GM12864 (cell line): ENCODE results near the gene NLRP3.
A peak's percentile ranks its signal among the peaks of the same experiment; 100 is the strongest.
"Not testable (repeated sequence)": the region's sequence is repeated elsewhere in the genome, so short reads cannot be mapped to it uniquely, and the experiment has no call there.

Experiments used
- DNase-seq: peaks from one replicate; pipeline ENCODE4 v3.0.0-alpha.2; 2011; ENCODE audit warnings: low read depth
- H3K4me3 ChIP-seq: 2 replicates; pipeline ENCODE4 v1.5.1; 2011; ENCODE audit warnings: mild to moderate bottlenecking, low read depth, low read length, control low read depth
- TF ChIP-seq, protein P1 (sequence below): IDR thresholded peaks from 2 replicates; pipeline ENCODE4 v1.5.1; 2011; ENCODE audit warnings: low read depth, mild to moderate bottlenecking, moderate library complexity, low read length, control low read depth, inconsistent platforms; ENCODE audit errors: missing control alignments

The NLRP3 gene

DNA sequence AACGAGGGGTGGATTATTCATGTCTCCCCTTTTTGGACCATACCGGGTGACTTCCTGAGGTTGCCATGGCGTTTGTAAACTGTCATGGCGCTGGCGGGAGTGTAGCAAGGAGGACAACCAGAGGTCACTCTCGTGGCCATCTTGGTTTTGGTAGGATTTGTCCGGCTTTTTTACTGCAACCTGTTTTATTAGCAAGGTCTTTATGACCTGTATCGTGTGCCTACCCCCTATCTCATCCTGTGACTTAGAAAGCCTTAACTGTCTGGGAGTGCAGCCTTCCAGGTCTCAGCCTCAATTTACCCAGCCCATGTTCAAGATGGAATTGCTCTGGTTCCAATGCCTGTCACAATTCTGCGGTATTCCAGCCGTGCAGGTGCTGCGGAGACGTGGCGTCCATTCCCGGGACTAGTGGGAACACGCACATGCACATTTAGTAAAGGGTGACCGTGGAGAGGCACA is 44.1 kb upstream of the NLRP3 start:
- H3K4me3 ChIP-seq: no peak overlapping the region
- no peak for DNase-seq
- TF ChIP-seq, protein P1, sequence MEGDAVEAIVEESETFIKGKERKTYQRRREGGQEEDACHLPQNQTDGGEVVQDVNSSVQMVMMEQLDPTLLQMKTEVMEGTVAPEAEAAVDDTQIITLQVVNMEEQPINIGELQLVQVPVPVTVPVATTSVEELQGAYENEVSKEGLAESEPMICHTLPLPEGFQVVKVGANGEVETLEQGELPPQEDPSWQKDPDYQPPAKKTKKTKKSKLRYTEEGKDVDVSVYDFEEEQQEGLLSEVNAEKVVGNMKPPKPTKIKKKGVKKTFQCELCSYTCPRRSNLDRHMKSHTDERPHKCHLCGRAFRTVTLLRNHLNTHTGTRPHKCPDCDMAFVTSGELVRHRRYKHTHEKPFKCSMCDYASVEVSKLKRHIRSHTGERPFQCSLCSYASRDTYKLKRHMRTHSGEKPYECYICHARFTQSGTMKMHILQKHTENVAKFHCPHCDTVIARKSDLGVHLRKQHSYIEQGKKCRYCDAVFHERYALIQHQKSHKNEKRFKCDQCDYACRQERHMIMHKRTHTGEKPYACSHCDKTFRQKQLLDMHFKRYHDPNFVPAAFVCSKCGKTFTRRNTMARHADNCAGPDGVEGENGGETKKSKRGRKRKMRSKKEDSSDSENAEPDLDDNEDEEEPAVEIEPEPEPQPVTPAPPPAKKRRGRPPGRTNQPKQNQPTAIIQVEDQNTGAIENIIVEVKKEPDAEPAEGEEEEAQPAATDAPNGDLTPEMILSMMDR: no peak

- no peak for DNase-seq
- TF ChIP-seq, protein P1: peak; percentile 52
- H3K4me3 ChIP-seq: no peak overlapping the region
These were observed 42.2 kb upstream of the NLRP3 start for GRCh38 chr1:247373721-247374141.

DNA sequence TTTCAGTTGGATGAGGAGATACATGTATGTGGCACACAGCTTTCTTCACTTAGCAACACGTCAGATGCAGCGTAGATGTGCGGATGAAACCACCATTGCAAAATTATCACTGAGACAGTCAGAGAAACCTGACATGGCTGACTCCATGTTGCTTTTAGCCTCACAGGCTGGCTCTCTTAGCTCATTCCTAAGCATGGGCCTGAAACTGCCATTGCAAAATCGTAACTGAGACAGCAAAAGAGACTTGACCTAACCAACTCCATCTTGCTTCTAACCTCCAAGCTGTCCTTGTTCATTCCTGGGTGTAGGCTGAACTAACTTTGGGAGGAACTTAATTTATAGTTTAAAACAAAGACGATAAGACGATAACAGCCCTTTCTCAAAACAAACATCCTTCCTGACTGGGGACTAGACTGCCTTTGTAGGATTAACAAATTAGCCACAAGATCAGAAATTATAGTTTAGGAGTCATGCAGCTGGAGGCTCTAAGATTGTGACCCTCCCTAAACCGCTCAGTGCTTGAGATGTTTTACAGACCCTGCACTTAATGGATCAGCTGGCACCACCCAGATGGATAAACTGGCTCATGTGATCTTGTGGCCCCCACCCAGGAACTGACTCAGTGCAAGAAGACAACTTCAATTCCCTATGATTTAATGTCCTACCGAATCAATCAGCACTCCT is 41.2 kb upstream of the NLRP3 start:
- not testable (repeated sequence) for H3K4me3 ChIP-seq, DNase-seq

DNA sequence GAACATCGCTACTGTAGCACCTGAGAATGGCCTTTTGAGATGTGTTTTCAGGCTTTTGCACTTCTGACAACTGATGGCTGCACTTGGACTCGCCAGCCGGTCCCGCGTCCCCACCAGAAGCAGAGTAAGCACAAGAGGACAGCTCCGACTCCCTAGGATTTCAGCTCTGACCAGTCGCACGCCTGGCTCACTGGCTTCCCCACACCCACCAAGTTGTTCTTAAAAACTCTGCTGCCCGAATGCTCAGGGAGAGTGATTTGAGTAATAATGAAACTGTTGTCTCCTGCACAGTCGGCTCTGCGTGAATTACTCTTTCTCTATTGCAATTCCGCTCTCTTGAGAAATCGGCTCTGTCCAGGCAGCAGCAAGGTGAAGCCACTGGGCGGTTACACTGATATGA is 40.2 kb upstream of the NLRP3 start:
- TF ChIP-seq, protein P1: no peak
- DNase-seq: no peak
- no peak overlapping the region for H3K4me3 ChIP-seq

GRCh38 chr1:247376659-247377058 is 39.3 kb upstream of the NLRP3 start:
- DNase-seq: no peak
- TF ChIP-seq, protein P1: no peak

DNA sequence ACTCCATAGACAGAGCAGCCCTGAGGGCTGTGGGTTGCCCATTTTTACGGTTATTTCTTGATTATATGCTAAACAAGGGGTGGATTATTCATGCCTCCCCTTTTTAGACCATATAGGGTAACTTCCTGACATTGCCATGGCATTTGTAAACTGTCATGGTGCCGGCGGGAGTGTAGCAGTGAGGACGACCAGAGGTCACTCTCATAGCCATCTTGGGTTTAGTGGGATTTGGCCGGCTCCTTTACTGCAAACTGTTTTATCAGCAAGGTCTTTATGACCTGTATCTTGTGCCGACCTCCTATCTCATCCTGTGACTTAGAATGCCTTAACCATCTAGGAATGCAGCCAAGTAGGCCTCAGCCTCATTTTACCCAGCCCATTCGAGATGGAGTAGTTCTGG is 38.3 kb upstream of the NLRP3 start:
- DNase-seq, H3K4me3 ChIP-seq: not testable (repeated sequence)

More at GRCh38 chr1:247376659-247377058, 39.3 kb upstream of the NLRP3 start:
- no peak overlapping the region for H3K4me3 ChIP-seq

- TF ChIP-seq, protein P1: no peak
- no peak overlapping the region for H3K4me3 ChIP-seq
- DNase-seq: no peak
These were observed 37.5 kb upstream of the NLRP3 start for GRCh38 chr1:247378334-247379073.

- no peak overlapping the region for H3K4me3 ChIP-seq
- DNase-seq: no peak
- TF ChIP-seq, protein P1: no peak
These were observed 30.7 kb upstream of the NLRP3 start for GRCh38 chr1:247385283-247385682.
